Left renal pelvis (tissue), 4 donors: ENCODE measurements around the gene TBC1D20. TPM values are rescaled to one million over a fixed set of nuclear protein-coding genes. Genes with fewer than 3 reads are reported as not detected.

ENCODE experiments used
- DNase-seq, 4 donors: peaks; one replicate each; pipeline ENCODE4 v3.0.0-alpha.2; 2013; ENCODE audit warnings: low read depth in 4 of 4, low spot score in 3 of 4
- polyA plus RNA-seq, 4 donors: library from polyadenylated mRNA; unstranded; fragments of 120-200 nt; gene quantifications; one replicate each; pipeline ENCODE4 v1.2.1, GENCODE V29; 2013; ENCODE audit not compliant: insufficient read length in 4 of 4

The TBC1D20 gene
- polyA plus RNA-seq, 4 donors, result 31.1 to 37.0 (median 34.4) TPM

DNA sequence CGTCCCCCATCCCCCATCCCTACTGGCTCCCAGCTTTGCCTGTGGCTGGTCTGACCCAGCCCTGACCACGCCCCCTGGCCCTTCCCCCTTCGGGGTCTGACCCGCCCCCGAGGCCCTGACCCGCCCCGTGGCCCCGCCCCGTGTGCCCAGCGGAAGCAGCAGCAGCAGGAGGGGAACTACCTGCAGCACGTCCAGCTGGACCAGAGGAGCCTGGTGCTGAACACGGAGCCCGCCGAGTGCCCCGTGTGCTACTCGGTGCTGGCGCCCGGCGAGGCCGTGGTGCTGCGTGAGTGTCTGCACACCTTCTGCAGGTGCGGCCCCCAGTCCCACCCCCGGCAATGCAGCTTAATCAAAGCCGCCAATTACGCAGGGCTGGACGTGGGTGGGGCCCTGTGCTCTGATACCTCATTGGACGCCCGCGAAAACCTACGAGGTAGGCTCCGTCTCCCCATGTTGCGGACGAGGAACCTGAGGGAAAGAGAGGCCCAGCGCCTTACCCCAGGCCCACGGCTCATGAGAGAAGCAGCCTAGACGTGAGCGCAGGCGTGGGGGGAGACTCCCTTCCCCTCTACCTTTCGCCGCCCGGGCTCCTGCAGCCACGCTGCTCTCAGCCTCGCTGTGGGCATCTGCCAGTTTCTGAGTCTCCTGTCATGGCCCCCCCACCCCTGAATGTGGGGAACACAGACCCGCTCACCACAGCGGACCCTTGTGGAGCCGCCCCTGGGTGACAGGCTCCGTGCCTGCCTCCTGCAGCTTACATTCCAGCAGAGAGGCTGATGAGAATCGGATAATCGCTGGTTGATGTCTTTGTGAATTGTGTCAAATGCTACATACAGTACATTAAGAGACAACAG, 41.4 kb downstream of the TBC1D20 start:
- DNase-seq, result no peak

DNA sequence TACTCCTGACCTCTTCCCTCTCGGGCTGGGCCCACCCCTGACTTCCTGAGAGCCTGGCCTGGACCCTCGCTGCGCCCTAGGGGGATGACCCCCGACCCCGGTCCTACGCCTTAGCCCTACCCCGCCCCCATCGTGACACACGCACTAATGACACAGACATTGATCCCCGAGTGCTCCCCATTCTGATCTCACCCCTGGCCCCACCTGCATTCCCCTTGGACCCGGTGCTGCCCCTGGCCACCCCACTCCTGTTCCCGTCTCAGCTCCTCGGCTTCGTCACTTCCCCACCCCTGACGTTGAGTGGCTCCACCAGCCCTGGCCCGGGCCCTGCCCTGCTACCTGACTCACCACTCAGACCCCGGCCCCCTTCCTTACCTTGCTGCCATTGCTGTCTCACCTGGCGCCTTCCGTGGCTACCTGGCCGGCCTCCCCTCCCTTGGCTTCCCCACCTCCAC, 42.1 kb downstream of the TBC1D20 start:
- DNase-seq, result no peak

DNA sequence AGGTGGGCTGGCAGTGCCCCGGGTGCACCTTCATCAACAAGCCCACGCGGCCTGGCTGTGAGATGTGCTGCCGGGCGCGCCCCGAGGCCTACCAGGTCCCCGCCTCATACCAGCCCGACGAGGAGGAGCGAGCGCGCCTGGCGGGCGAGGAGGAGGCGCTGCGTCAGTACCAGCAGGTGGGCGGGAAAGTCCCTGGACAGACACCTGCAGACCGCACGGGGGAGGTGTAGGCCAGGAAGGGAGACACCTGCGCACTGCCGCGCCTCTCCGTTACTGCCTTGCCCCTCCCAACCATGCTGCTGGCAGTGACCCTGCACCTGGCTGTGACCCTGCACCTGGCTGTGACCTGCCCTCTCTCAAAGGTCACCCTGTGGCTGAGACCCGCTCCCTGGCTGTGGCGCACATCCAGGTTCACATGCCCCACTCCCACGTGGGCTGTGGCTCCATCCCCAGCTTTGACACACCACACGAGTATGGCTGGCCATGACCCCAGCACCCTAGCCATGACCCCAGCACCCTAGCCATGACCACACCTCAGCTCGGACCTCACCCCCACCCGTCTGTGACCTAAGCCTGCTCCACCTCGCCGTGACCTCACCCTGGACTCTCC, 42.7 kb downstream of the TBC1D20 start:
- no peak for DNase-seq

- no peak for DNase-seq
These were observed 43.4 kb downstream of the TBC1D20 start for GRCh38 chr20:418858-419365.

DNA sequence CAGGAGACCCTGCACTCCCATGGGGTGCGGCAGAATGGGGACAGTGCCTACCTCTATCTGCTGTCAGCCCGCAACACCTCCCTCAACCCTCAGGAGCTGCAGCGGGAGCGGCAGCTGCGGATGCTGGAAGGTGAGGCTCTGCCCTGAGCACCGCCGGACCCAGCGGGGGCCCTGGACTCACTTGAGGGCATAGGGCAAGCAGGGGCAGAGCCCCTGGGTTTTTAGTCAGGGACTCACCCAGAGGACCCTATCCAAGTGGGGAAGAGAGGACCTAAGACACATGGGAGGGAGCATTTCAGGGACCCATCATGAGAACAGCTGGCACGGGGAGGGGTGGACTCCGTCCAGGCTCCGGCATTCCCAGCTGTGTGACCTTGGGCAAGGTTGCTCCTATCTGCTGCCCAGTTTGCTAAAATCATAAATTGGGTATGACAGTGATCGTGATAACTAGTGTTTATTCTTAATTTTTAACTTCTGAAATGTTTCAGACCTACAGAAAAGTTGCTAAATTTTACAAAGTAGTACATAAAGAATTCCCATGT, 44.5 kb downstream of the TBC1D20 start:
- no peak for DNase-seq

DNA sequence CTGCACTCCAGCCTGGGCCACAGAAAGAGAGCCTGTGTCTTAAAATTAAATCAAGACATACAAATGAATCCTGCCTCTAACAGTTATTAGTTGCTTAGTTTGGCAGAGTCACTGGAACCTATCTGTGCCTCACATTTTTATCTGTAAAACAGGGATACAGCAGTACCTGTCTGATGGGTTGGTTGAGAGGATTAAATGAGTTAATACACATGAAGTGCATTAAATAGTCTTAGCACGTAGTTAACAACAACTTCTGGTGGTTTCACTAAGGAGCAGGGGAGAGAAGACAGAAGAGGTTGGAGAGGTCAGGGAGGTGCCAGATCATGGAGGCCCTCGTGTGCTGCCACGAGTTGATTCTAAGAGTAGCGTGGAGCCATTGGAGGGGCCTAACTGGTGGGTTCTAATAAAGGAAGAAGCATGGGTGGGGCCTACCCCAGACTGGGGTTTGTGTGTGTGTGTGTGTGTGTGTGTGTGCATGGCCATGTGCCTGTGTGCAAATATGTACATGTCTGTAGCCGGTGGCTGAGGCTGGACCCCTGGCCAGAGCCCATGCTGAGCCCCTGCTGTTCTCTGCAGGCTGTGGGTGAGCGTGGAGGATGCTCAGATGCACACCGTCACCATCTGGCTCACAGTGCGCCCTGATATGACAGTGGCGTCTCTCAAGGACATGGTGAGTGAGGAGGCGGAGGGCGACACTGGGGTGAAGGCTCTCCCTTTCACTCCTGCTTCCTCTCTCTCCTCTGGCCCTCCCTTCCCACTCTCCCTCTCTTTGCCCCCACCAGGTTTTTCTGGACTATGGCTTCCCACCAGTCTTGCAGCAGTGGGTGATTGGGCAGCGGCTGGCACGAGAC, 45.2 kb downstream of the TBC1D20 start:
- DNase-seq, result no peak

GRCh38 chr20:415820-416322, 46.5 kb downstream of the TBC1D20 start:
- no peak for DNase-seq

- DNase-seq, result no peak
These were observed 48.2 kb downstream of the TBC1D20 start for GRCh38 chr20:414161-414560.

DNA sequence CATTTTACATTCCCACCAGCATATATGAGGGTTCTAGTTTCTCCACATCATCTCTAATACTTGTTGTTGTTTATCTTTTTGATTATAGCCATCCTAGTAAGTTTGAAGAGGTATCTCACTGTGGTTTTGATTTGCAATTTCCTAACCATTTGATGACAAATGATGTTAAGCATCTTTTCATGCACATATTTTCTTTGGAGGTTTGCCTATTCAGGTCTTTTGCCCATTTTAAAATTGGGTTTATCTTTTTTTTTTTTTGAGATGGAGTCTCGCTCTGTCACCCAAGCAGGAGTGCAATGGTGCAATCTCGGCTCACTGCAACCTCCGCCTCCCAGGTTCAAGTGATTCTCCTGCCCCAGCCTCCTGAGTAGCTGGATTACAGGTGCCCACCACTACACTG, 50.3 kb downstream of the TBC1D20 start:
- no peak for DNase-seq

DNA sequence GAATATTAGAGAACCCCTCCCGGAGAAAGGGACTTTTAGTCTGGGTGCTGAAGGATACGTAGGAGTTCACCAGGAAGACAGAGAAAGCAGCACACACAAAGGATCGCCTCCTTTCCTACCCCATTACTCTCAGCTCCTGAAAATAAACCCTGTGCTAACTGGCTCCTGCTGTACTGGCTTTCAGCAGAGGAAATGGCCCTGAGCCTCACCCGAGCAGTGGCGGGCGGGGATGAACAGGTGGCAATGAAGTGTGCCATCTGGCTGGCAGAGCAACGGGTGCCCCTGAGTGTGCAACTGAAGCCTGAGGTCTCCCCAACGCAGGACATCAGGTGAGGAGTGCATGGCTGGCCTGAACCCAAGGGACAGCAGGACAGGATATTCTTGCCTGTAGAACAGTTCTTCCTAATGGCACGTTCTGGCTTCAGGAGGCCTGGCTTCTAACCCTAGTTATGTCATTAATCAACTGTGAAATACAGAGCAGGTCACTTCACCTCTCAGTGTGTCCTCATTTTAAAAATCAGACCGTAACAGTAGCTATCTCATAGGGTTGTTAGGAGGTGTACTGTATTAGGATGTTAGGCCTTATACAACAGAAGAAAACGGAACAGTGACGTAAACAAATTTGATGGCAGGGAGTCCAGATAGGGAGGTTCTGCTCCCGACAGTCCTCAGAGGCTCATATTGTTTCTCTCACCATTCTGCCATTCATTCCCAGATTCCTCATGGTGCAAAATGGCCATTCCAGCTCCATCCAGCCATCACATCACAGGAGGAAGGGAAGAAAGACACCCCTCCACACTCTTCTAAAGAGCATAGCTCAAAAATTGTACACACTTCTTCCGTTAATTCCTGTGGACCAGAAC, 52.4 kb downstream of the TBC1D20 start:
- DNase-seq, result no peak

DNA sequence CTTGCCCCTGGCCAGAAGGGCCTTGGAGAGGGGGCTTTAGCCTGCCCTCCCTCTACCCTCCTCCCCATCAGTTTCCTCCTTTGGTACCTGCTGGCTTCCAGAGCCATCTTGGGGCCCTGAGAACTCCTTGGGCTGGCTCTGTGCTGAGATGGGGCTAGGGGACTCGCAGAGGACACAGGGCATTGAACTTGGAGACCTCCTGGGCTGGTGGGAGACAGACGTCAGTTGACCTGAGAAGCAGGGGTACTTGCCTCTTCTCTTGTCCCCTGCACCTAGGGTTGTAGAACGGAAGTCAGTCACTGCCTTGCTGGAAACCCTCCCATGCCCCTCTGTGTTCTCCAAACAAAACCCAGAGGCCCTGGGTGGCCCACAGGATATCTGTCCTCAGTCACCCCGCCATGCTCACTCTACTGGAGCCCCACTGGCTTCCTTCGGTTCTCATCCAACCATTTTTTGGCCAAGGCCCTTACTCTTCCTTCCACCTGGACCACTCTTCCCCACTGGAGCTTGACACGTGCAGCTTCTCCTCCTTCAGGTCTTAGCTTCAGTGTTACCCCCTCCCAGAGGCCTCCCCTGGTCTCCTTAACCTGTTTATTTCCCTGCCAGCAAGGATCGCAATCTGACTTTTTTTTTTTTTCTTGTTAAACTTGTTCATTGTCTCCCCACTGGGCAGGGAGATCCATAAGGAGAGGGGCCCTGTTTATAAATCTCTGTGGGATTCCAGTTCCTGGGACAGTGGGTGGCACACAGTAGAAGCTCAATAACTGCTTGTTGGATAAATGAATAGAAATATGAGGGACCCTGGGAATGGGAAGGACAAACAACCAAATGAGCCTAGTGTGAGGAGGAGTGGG, 53.3 kb downstream of the TBC1D20 start:
- no peak for DNase-seq

DNA sequence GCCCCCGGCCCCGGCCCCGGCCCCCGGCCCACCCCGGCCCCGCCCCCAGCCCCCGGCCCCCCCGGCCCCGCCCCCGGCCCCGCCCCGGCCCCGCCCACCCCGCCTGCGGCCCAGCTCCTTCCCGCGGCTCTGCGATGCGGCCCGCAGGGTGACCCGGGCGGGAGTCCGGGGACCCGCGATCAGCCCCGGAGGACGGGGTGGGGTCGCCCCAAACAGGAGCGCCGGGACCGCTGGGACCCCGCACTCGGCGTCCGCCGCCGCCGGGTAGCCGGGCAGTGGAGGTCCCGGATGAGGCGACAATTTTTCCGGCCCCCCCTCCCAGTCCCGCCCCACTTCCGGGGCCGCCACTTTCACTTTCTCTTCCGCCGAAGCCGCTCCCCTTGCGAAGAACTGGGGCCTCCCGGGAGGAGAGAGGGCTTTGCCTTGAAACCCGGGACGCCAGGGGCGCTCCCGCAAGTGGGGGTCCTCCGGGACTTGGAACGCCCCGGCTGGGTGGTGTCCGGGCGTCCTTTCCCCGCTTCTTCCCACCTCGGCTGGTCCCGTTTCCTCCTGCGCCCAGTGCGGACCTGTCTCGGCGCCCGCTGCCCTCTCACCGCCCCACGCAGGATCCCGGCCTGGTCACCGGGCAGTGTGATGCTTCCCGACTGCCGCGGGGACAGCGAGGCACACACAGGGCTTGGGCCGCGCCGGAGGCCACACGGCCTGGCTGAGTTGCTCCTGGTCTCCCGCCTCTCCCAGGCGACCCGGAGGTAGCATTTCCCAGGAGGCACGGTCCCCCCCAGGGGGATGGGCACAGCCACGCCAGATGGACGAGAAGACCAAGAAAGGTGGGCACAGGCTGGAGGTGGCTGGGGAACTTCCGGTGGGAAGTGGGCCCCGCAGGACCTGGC, 54.1 kb downstream of the TBC1D20 start, which contains the start of gene RBCK1:
Gene RBCK1 (plus strand): TSS at position 347 of the 890 bp plus-strand sequence. CDS start 459 bp downstream, at position 806.
- DNase-seq, result peak; percentile 56 to 69 (median 64)

DNA sequence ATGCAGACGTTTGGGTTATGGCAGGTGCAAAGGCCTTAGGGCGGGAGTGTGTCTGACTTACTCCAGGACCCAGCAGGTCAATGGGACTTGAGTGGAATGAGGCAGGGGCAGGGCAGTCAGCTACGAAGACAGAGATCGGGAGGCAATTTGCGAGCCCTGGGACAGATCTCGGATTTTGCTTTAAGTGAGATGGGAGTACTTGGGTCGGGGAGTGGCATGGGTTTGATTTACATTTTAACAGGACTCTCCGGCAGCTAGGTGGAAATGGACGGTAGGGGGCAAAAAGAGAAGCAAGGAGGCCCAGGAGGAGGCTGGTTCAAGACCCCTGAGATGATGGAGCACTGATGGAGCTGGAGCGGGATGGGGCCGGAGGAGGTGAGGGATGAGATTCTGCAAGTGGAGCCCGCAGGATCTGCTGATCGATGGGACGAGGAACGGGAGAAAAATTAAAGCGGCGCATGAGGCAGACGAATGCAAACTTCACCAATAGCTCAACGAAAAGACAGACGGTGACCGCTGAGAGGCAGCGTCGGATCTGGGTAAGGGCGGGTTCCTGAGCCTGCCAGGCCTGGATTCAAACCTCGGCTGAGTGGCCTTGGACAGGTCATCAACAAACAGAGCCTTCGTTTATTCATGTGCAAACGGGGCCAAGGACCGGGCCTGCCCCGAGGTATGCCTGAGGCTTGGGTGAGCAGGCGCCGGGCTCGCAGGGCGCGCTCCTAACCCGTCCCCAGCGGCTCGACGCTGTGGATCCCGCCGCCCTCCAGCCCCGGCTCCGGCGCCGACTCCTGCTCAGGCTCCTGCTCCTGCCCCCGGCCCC, 55.0 kb downstream of the TBC1D20 start:
- DNase-seq, result peak in 3 of 4 donors; percentile 29 to 51 (median 37)

DNA sequence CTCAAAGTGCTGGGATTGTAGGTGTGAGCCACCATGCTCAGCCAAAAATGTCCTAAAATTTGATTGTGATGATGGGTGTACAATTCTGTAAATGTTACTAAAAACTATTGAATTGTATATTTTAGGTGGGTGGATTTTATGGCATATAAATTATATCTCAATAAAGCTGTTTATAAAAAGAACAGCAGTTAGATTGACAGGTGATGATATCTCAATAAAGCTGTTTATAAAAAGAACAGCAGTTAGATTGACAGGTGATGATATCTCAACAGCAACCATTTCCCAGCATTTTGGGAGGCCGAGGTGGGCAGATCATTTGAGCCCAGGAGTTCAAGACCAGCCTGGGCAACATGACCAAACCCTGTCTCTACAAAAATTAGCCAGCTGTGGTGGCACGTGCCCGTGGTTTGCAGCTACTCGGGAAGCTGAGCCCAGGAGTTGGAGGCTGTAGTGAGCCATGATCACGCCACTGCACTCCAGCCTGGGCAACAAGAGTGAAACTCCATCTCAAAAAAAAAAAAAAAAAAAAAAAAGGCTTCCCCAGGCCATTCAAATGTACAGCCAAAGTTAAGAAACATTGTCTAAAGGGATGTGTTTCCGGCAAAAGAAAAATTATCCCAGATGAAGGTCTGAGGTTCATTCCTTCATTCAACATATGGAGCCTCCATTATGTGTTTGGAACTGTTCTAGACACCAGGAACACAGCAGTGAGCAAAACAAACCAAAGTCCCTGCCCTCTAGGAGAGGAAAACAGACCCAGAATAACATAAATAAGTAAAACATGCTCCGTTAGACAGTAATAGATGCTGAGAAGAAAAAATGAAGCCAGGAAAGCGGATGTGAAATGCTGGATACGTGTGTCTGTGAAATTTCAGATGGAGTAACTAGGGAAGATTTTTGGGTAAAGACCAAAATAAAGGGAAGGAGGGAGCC, 55.9 kb downstream of the TBC1D20 start:
- DNase-seq, result no peak

- DNase-seq, result no peak
These were observed 58.2 kb downstream of the TBC1D20 start for GRCh38 chr20:404088-404487.

- no peak for DNase-seq
These were observed 58.8 kb downstream of the TBC1D20 start for GRCh38 chr20:403582-403957.
